HL-60 (cell line): ENCODE measurements around the gene TTC8.

Source experiments
- CTCF ChIP-seq: IDR thresholded peaks from one replicate; pipeline ENCODE4 v1.5.1; 2011; ENCODE audit warnings: low read length, control low read depth, inconsistent platforms; ENCODE audit not compliant: insufficient read depth
- GABPA ChIP-seq: IDR thresholded peaks from 2 replicates; pipeline ENCODE4 v1.6.1; 2012; ENCODE audit warnings: low read depth
- POLR2AphosphoS5 ChIP-seq: IDR thresholded peaks from 2 replicates; pipeline ENCODE4 v1.6.1; 2012; ENCODE audit warnings: low read depth
- REST ChIP-seq: IDR thresholded peaks from 2 replicates; pipeline ENCODE4 v1.6.1; 2012; ENCODE audit warnings: low read depth; ENCODE audit not compliant: insufficient replicate concordance
- SPI1 ChIP-seq: IDR thresholded peaks from 2 replicates; pipeline ENCODE4 v1.6.1; 2012; ENCODE audit warnings: low read depth, mild to moderate bottlenecking, borderline replicate concordance

GRCh38 chr14:88856786-88857366 lies 32.4 kb downstream of the TTC8 start:
- TF ChIP-seq CTCF (no peak), GABPA (no peak), POLR2AphosphoS5 (no peak), REST (no peak), SPI1 (no peak)
